Thoracic aorta (tissue), 2 donors: ENCODE measurements around the gene MXRA5. TPM values are rescaled to one million over a fixed set of nuclear protein-coding genes. Genes with fewer than 3 reads are reported as not detected.

Experiments used
- ATAC-seq: fragments of 150-250 bp; one replicate; pipeline ENCODE4 v1.8.0; 2017; ENCODE audit warnings: low read depth; ENCODE audit not compliant: insufficient number of reproducible peaks, low FRiP score
- DNase-seq: peaks from one replicate; pipeline ENCODE4 v3.0.0-alpha.2; 2020; ENCODE audit warnings: low spot score
- H3K27ac ChIP-seq, 2 donors: fragments of 200-600 bp; sonication (generic); 1 replicate in 1 of 2; 2 replicates in 1 of 2; pipeline ENCODE4 v1.5.1; 2016; ENCODE audit warnings: mild to moderate bottlenecking in 2 of 2, moderate library complexity in 2 of 2
- H3K27me3 ChIP-seq: fragments of 200-600 bp; sonication (generic); replicated peaks from 2 replicates; pipeline ENCODE4 v1.6.0; 2016; ENCODE audit warnings: mild to moderate bottlenecking; ENCODE audit not compliant: insufficient read depth
- H3K36me3 ChIP-seq: fragments of 200-600 bp; sonication (generic); one replicate; pipeline ENCODE4 v1.5.1; 2016
- H3K4me1 ChIP-seq, 2 donors: fragments of 200-600 bp; sonication (generic); 1 replicate in 1 of 2; 2 replicates in 1 of 2; pipeline versions ENCODE4 v1.5.1 to v1.6.0; 2016; ENCODE audit warnings: low read depth in 2 of 2, mild to moderate bottlenecking in 1 of 2; ENCODE audit not compliant: control insufficient read depth in 1 of 2
- H3K4me3 ChIP-seq: fragments of 200-600 bp; sonication (generic); 2 replicates; pipeline ENCODE4 v1.5.1; 2016; ENCODE audit warnings: mild to moderate bottlenecking
- H3K9me3 ChIP-seq: fragments of 200-600 bp; sonication (generic); 2 replicates; pipeline ENCODE4 v1.5.1; 2016
- total RNA-seq, 2 donors: library from RNA; depleted of rRNA; stranded (reverse); fragments of >200 nt; gene quantifications; one replicate each; pipeline versions ENCODE4 v1.1.0 to v1.2.3, GENCODE V29; 2016
- TF ChIP-seq, protein P1 (sequence below): fragments of 200-600 bp; sonication (generic); IDR thresholded peaks from one replicate; pipeline ENCODE4 v1.5.1; 2019; ENCODE audit warnings: antibody characterized with exemption

MXRA5 gene
- total RNA-seq, result 1 to 10 TPM in 1 of 2 donors, under 1 TPM in 1; 0.14 to 2.3 TPM

DNA sequence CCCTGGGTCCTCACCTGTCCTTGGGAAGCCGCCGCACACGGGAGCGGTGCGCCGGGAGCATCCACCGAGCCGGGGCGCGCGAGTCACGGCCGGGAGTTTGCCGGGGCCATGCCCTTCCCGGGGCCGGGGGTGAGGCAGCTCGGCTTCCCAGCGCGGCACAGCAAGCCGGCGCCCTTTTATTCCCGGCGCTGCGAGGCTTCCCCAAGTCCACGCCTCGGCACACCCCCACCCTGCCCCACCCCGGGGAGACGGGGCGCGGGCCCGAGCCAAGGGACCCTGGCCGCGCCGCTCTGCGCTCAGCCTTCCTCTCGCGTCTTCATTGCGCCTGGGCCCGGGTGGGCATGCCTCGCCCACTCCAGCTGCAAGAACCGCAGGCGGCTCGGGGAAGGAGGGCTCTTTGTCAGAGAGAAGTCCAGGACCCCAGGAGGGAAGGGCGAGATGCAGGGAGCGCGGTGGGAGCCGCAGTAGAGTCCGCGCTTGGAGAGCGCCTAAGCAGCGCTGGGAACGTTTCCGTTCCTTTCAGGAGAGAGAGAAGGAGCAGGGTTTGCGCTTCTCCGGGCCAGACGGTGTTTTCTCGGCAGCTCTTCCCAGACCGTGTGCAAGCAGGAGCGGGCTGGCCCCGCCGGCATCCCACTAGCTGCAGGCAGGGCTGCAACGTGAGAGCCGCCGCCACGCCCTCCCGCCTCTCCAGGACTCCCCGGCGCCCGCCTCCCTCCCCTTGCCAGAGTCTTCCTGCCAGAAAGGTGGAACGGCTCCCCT, at the start of gene MXRA5:
Gene MXRA5 (minus strand): TSS at position 152 of the 759 bp plus-strand sequence. CDS start 2,819 bp downstream, outside the sequence.
- Histone ChIP-seq H3K4me3 (peak within 1 kb of the TSS; percentile 70), H3K36me3 (no peaks in the 10 kb centered on the region), H3K9me3 (no peaks in the 10 kb centered on the region), H3K27ac (no peak within 1 kb of the TSS), H3K4me1 (no peaks in the 10 kb centered on the region), H3K27me3 (no peaks in the 10 kb centered on the region)
- DNase-seq (no peak), ATAC-seq (no peak)
- TF ChIP-seq, protein P1, sequence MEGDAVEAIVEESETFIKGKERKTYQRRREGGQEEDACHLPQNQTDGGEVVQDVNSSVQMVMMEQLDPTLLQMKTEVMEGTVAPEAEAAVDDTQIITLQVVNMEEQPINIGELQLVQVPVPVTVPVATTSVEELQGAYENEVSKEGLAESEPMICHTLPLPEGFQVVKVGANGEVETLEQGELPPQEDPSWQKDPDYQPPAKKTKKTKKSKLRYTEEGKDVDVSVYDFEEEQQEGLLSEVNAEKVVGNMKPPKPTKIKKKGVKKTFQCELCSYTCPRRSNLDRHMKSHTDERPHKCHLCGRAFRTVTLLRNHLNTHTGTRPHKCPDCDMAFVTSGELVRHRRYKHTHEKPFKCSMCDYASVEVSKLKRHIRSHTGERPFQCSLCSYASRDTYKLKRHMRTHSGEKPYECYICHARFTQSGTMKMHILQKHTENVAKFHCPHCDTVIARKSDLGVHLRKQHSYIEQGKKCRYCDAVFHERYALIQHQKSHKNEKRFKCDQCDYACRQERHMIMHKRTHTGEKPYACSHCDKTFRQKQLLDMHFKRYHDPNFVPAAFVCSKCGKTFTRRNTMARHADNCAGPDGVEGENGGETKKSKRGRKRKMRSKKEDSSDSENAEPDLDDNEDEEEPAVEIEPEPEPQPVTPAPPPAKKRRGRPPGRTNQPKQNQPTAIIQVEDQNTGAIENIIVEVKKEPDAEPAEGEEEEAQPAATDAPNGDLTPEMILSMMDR, result no peak

DNA sequence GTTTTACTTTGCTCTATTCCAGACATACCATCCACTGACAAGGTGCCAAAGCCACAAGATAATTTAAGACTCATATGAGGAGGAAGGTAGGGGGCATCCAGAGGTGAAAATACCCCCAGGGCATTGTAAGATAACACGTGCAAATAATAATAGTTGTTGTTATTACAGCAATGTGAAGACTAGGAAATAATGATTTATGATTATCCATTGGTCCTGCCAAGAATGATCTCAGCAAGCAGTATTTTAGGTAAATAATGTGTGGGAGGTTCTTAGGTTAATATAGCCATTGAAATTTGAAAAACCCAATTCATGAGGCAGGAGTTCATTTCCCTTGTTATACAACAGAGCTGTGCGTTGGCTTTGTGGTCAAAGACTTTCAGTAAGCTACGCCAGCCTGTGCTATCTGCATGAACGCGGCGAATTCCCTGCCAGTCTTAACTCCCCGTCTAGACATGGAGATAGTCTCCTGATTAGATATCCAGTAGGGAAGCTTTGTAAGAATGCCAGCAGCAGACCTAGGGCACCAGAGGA, 47.2 kb upstream of the MXRA5 start:
- H3K9me3 ChIP-seq, result no peaks in the 10 kb centered on the region
- ATAC-seq (no peak), DNase-seq (no peak)
- TF ChIP-seq, protein P1, result no peak
- no peaks in the 10 kb centered on the region for H3K4me1 ChIP-seq
- H3K27me3 ChIP-seq, result no peaks in the 10 kb centered on the region
- H3K36me3 ChIP-seq, result no peaks in the 10 kb centered on the region
- H3K27ac ChIP-seq, result no peak overlapping the region
- H3K4me3 ChIP-seq, result no peak overlapping the region

- no peaks in the 10 kb centered on the region for H3K9me3 ChIP-seq
- H3K4me3 ChIP-seq, result no peak overlapping the region
- H3K4me1 ChIP-seq, result no peaks in the 10 kb centered on the region
- no peaks in the 10 kb centered on the region for H3K36me3 ChIP-seq
- no peak overlapping the region for H3K27ac ChIP-seq
- TF ChIP-seq, protein P1, result no peak
- DNase-seq, result no peak
- no peaks in the 10 kb centered on the region for H3K27me3 ChIP-seq
- ATAC-seq, result no peak
Measured at GRCh38 chrX:3393178-3393577, 46.7 kb upstream of the MXRA5 start.

- Histone ChIP-seq H3K4me3 (no peak overlapping the region), H3K27ac (no peak overlapping the region), H3K27me3 (no peaks in the 10 kb centered on the region), H3K4me1 (no peaks in the 10 kb centered on the region), H3K9me3 (no peaks in the 10 kb centered on the region), H3K36me3 (no peaks in the 10 kb centered on the region)
- TF ChIP-seq, protein P1, result no peak
- no peak for DNase-seq
- ATAC-seq, result no peak
Measured at GRCh38 chrX:3388457-3388856, 42.0 kb upstream of the MXRA5 start.

DNA sequence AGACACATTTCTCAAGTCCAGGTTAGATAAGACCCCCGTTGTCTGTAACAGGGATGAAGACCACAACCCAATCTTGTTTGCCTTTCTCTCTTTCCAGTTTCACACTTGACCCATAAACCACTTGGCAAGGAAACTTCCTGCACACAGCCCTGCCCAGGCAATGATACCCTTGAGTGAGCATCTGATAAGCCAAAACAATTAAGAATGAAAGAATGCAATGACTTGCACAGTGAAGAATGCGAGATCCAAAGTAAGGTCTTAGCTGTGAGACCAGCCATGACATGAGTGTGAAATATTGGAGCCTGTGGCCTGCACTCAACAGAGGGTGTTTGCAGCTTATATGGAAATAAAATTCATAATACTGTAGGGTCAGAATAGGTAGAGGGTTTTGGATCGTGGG, 37.9 kb upstream of the MXRA5 start:
- H3K27me3 ChIP-seq, result no peaks in the 10 kb centered on the region
- ATAC-seq (no peak), DNase-seq (no peak)
- no peak overlapping the region for H3K27ac ChIP-seq
- H3K36me3 ChIP-seq, result no peaks in the 10 kb centered on the region
- no peaks in the 10 kb centered on the region for H3K4me1 ChIP-seq
- no peak overlapping the region for H3K4me3 ChIP-seq
- TF ChIP-seq, protein P1, result no peak
- no peaks in the 10 kb centered on the region for H3K9me3 ChIP-seq
